ENCODE measurements around the gene LOC128125822.

Gene LOC128125822

DNA sequence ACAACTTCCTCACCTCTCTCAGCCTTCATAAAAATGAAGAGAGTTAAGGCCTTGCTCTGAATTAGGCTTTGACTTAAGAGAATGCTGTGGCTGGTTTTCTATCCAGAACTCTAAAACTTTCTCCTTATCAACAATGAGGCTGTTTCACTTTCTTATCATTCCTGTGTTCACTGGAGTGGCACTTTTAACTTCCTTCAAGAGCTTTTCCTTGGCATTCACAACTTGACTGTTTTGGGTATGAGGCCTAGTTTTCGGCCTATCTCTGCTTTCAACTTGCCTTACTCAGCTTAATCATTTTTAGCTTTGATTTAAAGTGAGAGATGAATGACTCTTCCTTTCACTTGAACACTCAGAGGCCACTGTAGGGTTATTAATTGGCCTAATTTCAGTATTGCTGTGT, 4.3 kb upstream of the LOC128125822 start:
- Histone ChIP-seq H3K27me3 (replicated peaks; ENCODE audit: insufficient read depth) (no peaks in the 10 kb centered on the region), H3K4me1 (replicated peaks) (no peaks in the 10 kb centered on the region), H3K36me3 (no peaks in the 10 kb centered on the region), H3K4me3 (no peak overlapping the region), H3K27ac (no peak overlapping the region), H3K9me3 (no peaks in the 10 kb centered on the region)
- DNase-seq (ENCODE audit: low spot score): no peak
- TF ChIP-seq, protein P1, sequence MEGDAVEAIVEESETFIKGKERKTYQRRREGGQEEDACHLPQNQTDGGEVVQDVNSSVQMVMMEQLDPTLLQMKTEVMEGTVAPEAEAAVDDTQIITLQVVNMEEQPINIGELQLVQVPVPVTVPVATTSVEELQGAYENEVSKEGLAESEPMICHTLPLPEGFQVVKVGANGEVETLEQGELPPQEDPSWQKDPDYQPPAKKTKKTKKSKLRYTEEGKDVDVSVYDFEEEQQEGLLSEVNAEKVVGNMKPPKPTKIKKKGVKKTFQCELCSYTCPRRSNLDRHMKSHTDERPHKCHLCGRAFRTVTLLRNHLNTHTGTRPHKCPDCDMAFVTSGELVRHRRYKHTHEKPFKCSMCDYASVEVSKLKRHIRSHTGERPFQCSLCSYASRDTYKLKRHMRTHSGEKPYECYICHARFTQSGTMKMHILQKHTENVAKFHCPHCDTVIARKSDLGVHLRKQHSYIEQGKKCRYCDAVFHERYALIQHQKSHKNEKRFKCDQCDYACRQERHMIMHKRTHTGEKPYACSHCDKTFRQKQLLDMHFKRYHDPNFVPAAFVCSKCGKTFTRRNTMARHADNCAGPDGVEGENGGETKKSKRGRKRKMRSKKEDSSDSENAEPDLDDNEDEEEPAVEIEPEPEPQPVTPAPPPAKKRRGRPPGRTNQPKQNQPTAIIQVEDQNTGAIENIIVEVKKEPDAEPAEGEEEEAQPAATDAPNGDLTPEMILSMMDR (IDR thresholded peaks at IDR 0.05): no peak
- TF ChIP-seq POLR2AphosphoS5 (IDR thresholded peaks at IDR 0.05) (no peak), POLR2A (IDR thresholded peaks at IDR 0.05) (no peak)
- intact Hi-C loops (cut with DNase I): loop anchor here (10.0 kb wide), 1 partner anchor 53 kb away; no protein-coding TSS in a partner anchor
- WGBS: 97% methylated on average over 1 of the region's 1 CpG

DNA sequence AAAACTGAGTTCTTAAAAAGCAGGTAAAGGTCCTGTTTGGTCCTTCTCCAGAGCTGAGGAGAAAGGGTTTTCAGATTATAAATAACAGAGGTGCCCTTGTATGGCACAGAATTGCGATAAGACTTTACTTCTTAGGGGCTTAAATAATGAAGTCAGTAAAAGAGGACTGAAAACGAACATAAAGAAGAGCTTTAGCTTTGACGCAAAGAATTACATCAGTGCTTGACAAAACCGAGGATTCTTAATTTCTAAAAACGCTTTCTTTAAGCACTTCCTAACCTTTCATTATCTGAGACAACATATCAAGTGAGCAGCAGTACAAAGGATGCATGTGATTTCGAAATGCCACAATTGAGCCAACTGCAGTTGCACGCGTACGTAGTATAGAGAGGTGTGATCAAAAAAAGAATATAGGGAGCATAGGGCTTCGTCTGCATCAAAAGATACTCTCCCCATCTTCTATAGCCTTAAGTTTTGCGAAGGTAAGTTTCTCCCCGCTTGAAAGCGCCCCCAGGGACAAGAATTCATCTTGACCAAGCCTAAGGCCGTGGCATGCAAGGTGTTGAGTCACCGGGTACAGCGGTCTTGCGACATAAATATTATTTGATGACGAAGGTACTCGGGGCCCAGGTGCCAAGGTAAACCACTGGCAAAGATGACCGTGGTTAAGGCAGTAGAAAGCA, 778 bp upstream of the LOC128125822 start:
- intact Hi-C loops (cut with DNase I): loop anchor here (5.0 kb wide), 1 partner anchor 66 kb away; the partner anchor contains the start of gene PHF3
- 19% methylated on average over 20 of the region's 20 CpGs for WGBS
- Histone ChIP-seq H3K4me3 (peak overlapping the region; percentile 73 to 99), H3K27me3 (replicated peaks; ENCODE audit: insufficient read depth) (no peaks in the 10 kb centered on the region), H3K4me1 (replicated peaks) (no peaks in the 10 kb centered on the region), H3K36me3 (no peaks in the 10 kb centered on the region), H3K9me3 (no peaks in the 10 kb centered on the region), H3K27ac (peak overlapping the region; percentile 100)
- peak; percentile 49 for TF ChIP-seq POLR2AphosphoS5 (IDR thresholded peaks at IDR 0.05)
- TF ChIP-seq, protein P1 (IDR thresholded peaks at IDR 0.05): peak in 1 of 4 experiments; percentile 13
- no peak for TF ChIP-seq POLR2A (IDR thresholded peaks at IDR 0.05)
- peak; percentile 88 for DNase-seq (ENCODE audit: low spot score)

- intact Hi-C loops (cut with DNase I): loop anchor here (5.0 kb wide), 1 partner anchor 65 kb away; the partner anchor contains the start of gene PHF3
- WGBS: 0% methylated on average over 8 of the region's 42 CpGs
- TF ChIP-seq POLR2AphosphoS5 (IDR thresholded peaks at IDR 0.05): no peak
- TF ChIP-seq POLR2A (IDR thresholded peaks at IDR 0.05): no peak
- TF ChIP-seq, protein P1 (IDR thresholded peaks at IDR 0.05): no peak
- H3K4me3 ChIP-seq: peak overlapping the region; percentile 73 to 99
- H3K9me3 ChIP-seq: no peaks in the 10 kb centered on the region
- H3K27ac ChIP-seq: peak overlapping the region; percentile 100
- no peaks in the 10 kb centered on the region for H3K27me3 ChIP-seq (replicated peaks; ENCODE audit: insufficient read depth)
- no peaks in the 10 kb centered on the region for H3K4me1 ChIP-seq (replicated peaks)
- peaks cover 0 to 2% of the 10 kb centered on the region in 2 donors for H3K36me3 ChIP-seq
- no peak for DNase-seq (ENCODE audit: low spot score)
These were observed 431 bp downstream of the LOC128125822 start for GRCh38 chr6:63572747-63573075.

GRCh38 chr6:63573076-63573898, 1.0 kb downstream of the LOC128125822 start:
- peak; percentile 97 for TF ChIP-seq POLR2AphosphoS5 (IDR thresholded peaks at IDR 0.05)
- peak; percentile 97 for TF ChIP-seq POLR2A (IDR thresholded peaks at IDR 0.05)
- TF ChIP-seq, protein P1 (IDR thresholded peaks at IDR 0.05): no peak
- H3K9me3 ChIP-seq: no peaks in the 10 kb centered on the region
- H3K4me1 ChIP-seq (replicated peaks): no peaks in the 10 kb centered on the region
- WGBS: under 1% methylated on average over 59 of the region's 86 CpGs
- peak overlapping the region; percentile 73 to 99 for H3K4me3 ChIP-seq
- H3K36me3 ChIP-seq: peaks cover 0 to 2% of the 10 kb centered on the region in 2 donors
- H3K27me3 ChIP-seq (replicated peaks; ENCODE audit: insufficient read depth): no peaks in the 10 kb centered on the region
- H3K27ac ChIP-seq: peak overlapping the region; percentile 100
- peak; percentile 97 for DNase-seq (ENCODE audit: low spot score)
- intact Hi-C loops (cut with DNase I): loop anchor here (5.0 kb wide), 1 partner anchor 64 kb away; the partner anchor contains the start of gene PHF3

All from prostate gland (tissue), 2 donors.